Heart left ventricle (tissue), 16 donors: ENCODE measurements around the gene C19orf67. TPM values are rescaled to one million over a fixed set of nuclear protein-coding genes. Genes with fewer than 3 reads are reported as not detected.

Experiments
- ATAC-seq, 4 donors: fragments of 200-7000 bp; cut with Tn5 transposase; one replicate each; pipeline ENCODE4 v1.9.1; 2020 to 2022; ENCODE audit warnings: moderate library complexity in 4 of 4, mild to moderate bottlenecking in 3 of 4, moderate number of reproducible peaks in 1 of 4
- DNase-seq, 5 donors: peaks; one replicate each; pipeline ENCODE4 v3.0.0-alpha.2; 2020
- H3K27ac ChIP-seq, 12 donors: fragments of 200-600 bp; sonication (generic) in 4 of 12; one replicate each; pipeline versions ENCODE4 v1.5.0 to v1.8.0; 2016 to 2022; ENCODE audit warnings: mild to moderate bottlenecking in 2 of 12
- H3K27me3 ChIP-seq, 9 donors: fragments of 200-600 bp; sonication (generic) in 2 of 9; one replicate each; pipeline versions ENCODE4 v1.5.1 to v1.8.0; 2016 to 2022; ENCODE audit warnings: mild to moderate bottlenecking in 3 of 9
- H3K36me3 ChIP-seq, 9 donors: fragments of 200-600 bp; sonication (generic) in 2 of 9; one replicate each; pipeline versions ENCODE4 v1.5.0 to v1.8.0; 2018 to 2022; ENCODE audit warnings: mild to moderate bottlenecking in 2 of 9
- H3K4me1 ChIP-seq, 12 donors: fragments of 200-600 bp; sonication (generic) in 4 of 12; one replicate each; pipeline versions ENCODE4 v1.5.0 to v1.8.0; 2016 to 2022; ENCODE audit warnings: mild to moderate bottlenecking in 3 of 12
- H3K4me3 ChIP-seq, 12 donors: fragments of 200-600 bp; sonication (generic) in 4 of 12; one replicate each; pipeline versions ENCODE4 v1.5.0 to v1.8.0; 2017 to 2022; ENCODE audit warnings: mild to moderate bottlenecking in 9 of 12, moderate library complexity in 4 of 12
- H3K9me3 ChIP-seq, 12 donors: fragments of 200-600 bp; sonication (generic) in 4 of 12; one replicate each; pipeline versions ENCODE4 v1.5.0 to v1.8.0; 2016 to 2022; ENCODE audit warnings: mild to moderate bottlenecking in 1 of 12
- CTCF ChIP-seq, 12 donors: fragments of 200-600 bp; sonication (generic) in 4 of 12; IDR thresholded peaks; one replicate each; pipeline versions ENCODE4 v1.5.0 to v1.8.0; 2018 to 2022; ENCODE audit warnings: antibody characterized with exemption in 12 of 12, mild to moderate bottlenecking in 5 of 12
- POLR2A ChIP-seq, 2 donors: fragments of 450-650 bp; IDR thresholded peaks; one replicate each; pipeline ENCODE4 v1.6.1; 2017; ENCODE audit warnings: antibody characterized with exemption in 2 of 2, mild to moderate bottlenecking in 2 of 2, moderate library complexity in 2 of 2
- WGBS, 4 donors: extraction: QIAGEN DNeasy Blood & Tissue Kit in 2 of 4; methylation state at CpG; one replicate each; pipeline versions ENCODE4 v1.1.5 to v1.1.7; 2013 to 2018; 5-methylcytosine and 5-hydroxymethylcytosine counted together
- intact Hi-C, 10 donors: fragments of 100-400 bp; cut with DNase I; formaldehyde crosslinking; loops; one replicate each; pipeline versions ENCODE4 v1.11.1 to v1.14.2; 2022
- polyA plus RNA-seq, 2 donors: library from polyadenylated mRNA; stranded (reverse); fragments of 200-250 nt; gene quantifications; one replicate each; pipeline ENCODE4 v1.2.3, GENCODE V29; 2013
- total RNA-seq, 9 donors: library from RNA; depleted of rRNA in 2 of 9; stranded (reverse); fragments of >200 nt in 2 of 9; fragmentation: NEBNext Ultra II Directional in 3 of 9; extraction: Animal tissue kit (Norgen Biotek cat#: 25700) in 3 of 9; gene quantifications; one replicate each; pipeline versions ENCODE4 v1.1.0 to v1.2.4, GENCODE V29; 2016 to 2023
- donor health status: ischemic (EF 13 %, LVEDD 7.1; RV severe dilation, severe dysfunction).
- donor health status: healthy with polysubstance abuse.
- donor health status: DM: no; HTN: yes; CAD: no.
- donor health status: DM: no; HTN: no; CAD: no.
- donor health status: ischemic (EF 25% LVEDD 6.9; RV normal size, moderate dysfunction).
- donor health status: ischemic (EF 25% LVEDD 5.7; RV mildly dilated, moderate dysfunction).
- donor health status: healthy.
- donor health status: DM: yes; HTN: yes; CAD: no.
- donor health status: ischemic (EF 35%, LVEDD 5.7; RV mildly dilated, moderate dysfunction).
- donor health status: nonischemic (EF 11% LVEDD 7.7; RV severe dilation, severe dysfunction).
- donor health status: DM: yes; HTN: yes; CAD: no.
- donor health status: PGD.
- donor health status: ischemic (EF 29% LVEDD 5.4; RV normal size, mild dysfunction).
- donor health status: nonischemic (EF 23%, LVEDD 6.1; RV moderate dilation, normal function).

The C19orf67 gene
- total and polyA plus RNA-seq, 11 donors: not detected

- 88 to 92% (median 91%) methylated on average over 3 of the region's 3 CpGs for WGBS, 4 donors
- Histone ChIP-seq H3K36me3 (peaks cover 0 to 18% (median 0%) of the 10 kb centered on the region in 9 donors), H3K9me3 (peaks cover 0 to 9% (median 0%) of the 10 kb centered on the region in 12 donors), H3K27ac (no peak overlapping the region), H3K4me3 (no peak overlapping the region), H3K4me1 (peaks cover 0 to 18% (median 2%) of the 10 kb centered on the region in 12 donors), H3K27me3 (peaks cover 5 to 27% (median 20%) of the 10 kb centered on the region in 9 donors)
- DNase-seq (no peak), ATAC-seq (no peak)
- no peak for TF ChIP-seq CTCF (IDR thresholded peaks at IDR 0.05)
- TF ChIP-seq POLR2A (IDR thresholded peaks at IDR 0.05): no peak
- intact Hi-C loops: loop anchor here in 1 of 10 donors (10.0 kb wide), 1 partner anchor 171 kb away; no protein-coding TSS in a partner anchor
These were observed 30.2 kb downstream of the C19orf67 start for GRCh38 chr19:14055396-14055795.

- intact Hi-C loops: loop anchor here in 2 of 10 donors (5.0 to 10.0 kb wide), 2 partner anchors 170 to 172 kb away; no protein-coding TSS in a partner anchor
These were observed 30.9 kb downstream of the C19orf67 start for GRCh38 chr19:14054721-14055120.

GRCh38 chr19:14054099-14054498 is 31.5 kb downstream of the C19orf67 start:
- H3K4me1 ChIP-seq: peaks cover 0 to 16% (median 2%) of the 10 kb centered on the region in 12 donors
- H3K27ac ChIP-seq: no peak overlapping the region
- 73 to 83% (median 81%) methylated on average over 6 of the region's 6 CpGs for WGBS, 4 donors
- TF ChIP-seq POLR2A (IDR thresholded peaks at IDR 0.05): no peak
- no peak for TF ChIP-seq CTCF (IDR thresholded peaks at IDR 0.05)
- H3K27me3 ChIP-seq: peaks cover 0 to 15% (median 9%) of the 10 kb centered on the region in 9 donors
- intact Hi-C loops: loop anchor here in 2 of 10 donors (5.0 to 10.0 kb wide), 2 partner anchors 169 to 172 kb away; no protein-coding TSS in a partner anchor
- peaks cover 0 to 27% (median 0%) of the 10 kb centered on the region in 9 donors for H3K36me3 ChIP-seq
- DNase-seq: no peak
- H3K4me3 ChIP-seq: no peak overlapping the region
- H3K9me3 ChIP-seq: peaks cover 0 to 9% (median 0%) of the 10 kb centered on the region in 12 donors
- no peak for ATAC-seq

More at GRCh38 chr19:14054721-14055120, 30.9 kb downstream of the C19orf67 start:
- WGBS, 4 donors: 58 to 65% (median 63%) methylated on average over 11 of the region's 11 CpGs
- Histone ChIP-seq H3K27ac (no peak overlapping the region), H3K4me1 (peaks cover 0 to 18% (median 2%) of the 10 kb centered on the region in 12 donors), H3K27me3 (peaks cover 3 to 21% (median 13%) of the 10 kb centered on the region in 9 donors), H3K9me3 (peaks cover 0 to 9% (median 0%) of the 10 kb centered on the region in 12 donors), H3K36me3 (peaks cover 0 to 24% (median 0%) of the 10 kb centered on the region in 9 donors), H3K4me3 (no peak overlapping the region)
- ATAC-seq (no peak), DNase-seq (no peak)
- no peak for TF ChIP-seq CTCF (IDR thresholded peaks at IDR 0.05)
- TF ChIP-seq POLR2A (IDR thresholded peaks at IDR 0.05): no peak

GRCh38 chr19:14053500-14053899 is 32.1 kb downstream of the C19orf67 start:
- no peak for ATAC-seq
- H3K27me3 ChIP-seq: peaks cover 0 to 9% (median 3%) of the 10 kb centered on the region in 9 donors
- H3K9me3 ChIP-seq: peaks cover 0 to 9% (median 0%) of the 10 kb centered on the region in 12 donors
- H3K4me3 ChIP-seq: no peak overlapping the region
- peaks cover 0 to 12% (median 2%) of the 10 kb centered on the region in 12 donors for H3K4me1 ChIP-seq
- intact Hi-C loops: loop anchor here in 2 of 10 donors (5.0 to 10.0 kb wide), 2 partner anchors 169 to 171 kb away; no protein-coding TSS in a partner anchor
- TF ChIP-seq POLR2A (IDR thresholded peaks at IDR 0.05) (no peak), CTCF (IDR thresholded peaks at IDR 0.05) (no peak)
- no peak overlapping the region for H3K27ac ChIP-seq
- no peak for DNase-seq
- 84 to 90% (median 89%) methylated on average over 10 to 11 of the region's 11 CpGs for WGBS, 4 donors
- H3K36me3 ChIP-seq: peaks cover 0 to 28% (median 0%) of the 10 kb centered on the region in 9 donors
